Measurements from ENCODE around the gene SRSF7. TPM values are rescaled to one million over a fixed set of nuclear protein-coding genes. Genes with fewer than 3 reads are reported as not detected.
"Not testable (repeated sequence)": the region's sequence is repeated elsewhere in the genome, so short reads cannot be mapped to it uniquely, and the experiment has no call there.

Gene SRSF7
- total RNA-seq, 2 experiments from 2014 or later, result 225 to 272 TPM

DNA sequence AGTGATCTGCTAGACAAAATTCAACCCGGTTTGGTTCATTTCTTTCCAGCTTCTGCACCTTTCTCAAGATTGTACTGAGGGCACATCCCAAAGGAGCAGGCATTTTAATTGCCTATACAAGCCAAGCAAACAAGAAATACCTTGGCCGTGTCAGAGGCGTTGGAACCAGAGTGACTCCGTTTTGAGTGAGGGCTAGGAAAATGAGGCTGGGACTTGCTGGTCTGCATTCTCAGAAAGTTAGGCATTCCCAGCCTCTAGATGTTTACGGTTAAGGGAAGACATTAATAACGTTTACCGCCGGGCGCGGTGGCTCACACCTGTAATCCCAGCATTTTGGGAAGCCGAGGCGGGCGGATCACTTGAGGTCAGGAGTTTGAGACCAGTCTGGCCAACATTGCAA, 25.4 kb upstream of the SRSF7 start:
- H3K4me1 Mint-ChIP-seq, result peaks cover 20% of the 10 kb centered on the region
- ChIA-PET CTCF (no interaction called here), POLR2A (no interaction called here)
- no peak overlapping the region for H3K27ac Mint-ChIP-seq
- H3K27me3 Mint-ChIP-seq, result peaks cover 13% of the 10 kb centered on the region
- H3K9me3 Mint-ChIP-seq, result no peaks in the 10 kb centered on the region
- peaks cover 11% of the 10 kb centered on the region for H3K36me3 Mint-ChIP-seq (ENCODE audit: low read depth)
- peak overlapping the region; percentile 47 for H3K4me3 Mint-ChIP-seq
- DNase-seq, result no peak

DNA sequence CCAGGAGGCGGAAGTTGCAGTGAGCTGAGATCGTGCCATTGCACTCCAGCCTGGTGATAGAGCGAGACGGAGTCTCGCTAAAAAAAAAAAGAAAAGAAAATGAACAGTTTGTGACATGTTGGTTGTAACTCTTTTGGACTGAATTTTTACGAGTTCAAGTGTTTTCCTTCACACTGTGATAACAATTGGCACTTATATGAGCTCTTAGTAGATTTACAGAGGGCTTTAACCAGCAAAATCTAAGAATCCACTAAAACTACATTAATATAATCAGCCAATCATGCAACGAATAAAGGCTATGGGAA, 24.7 kb upstream of the SRSF7 start:
- DNase-seq, result no peak
- ChIA-PET CTCF (interaction anchor here (1.3 to 1.5 kb wide), 2 partner anchors 13 to 24 kb away, joined by 5 to 6 read pairs; partner anchors contain the start of gene SRSF7), POLR2A (no interaction called here)
- Mint-ChIP-seq H3K4me1 (peaks cover 20% of the 10 kb centered on the region), H3K4me3 (no peak overlapping the region), H3K27ac (no peak overlapping the region), H3K36me3 (ENCODE audit: low read depth) (peaks cover 4% of the 10 kb centered on the region), H3K9me3 (no peaks in the 10 kb centered on the region), H3K27me3 (peaks cover 13% of the 10 kb centered on the region)

DNA sequence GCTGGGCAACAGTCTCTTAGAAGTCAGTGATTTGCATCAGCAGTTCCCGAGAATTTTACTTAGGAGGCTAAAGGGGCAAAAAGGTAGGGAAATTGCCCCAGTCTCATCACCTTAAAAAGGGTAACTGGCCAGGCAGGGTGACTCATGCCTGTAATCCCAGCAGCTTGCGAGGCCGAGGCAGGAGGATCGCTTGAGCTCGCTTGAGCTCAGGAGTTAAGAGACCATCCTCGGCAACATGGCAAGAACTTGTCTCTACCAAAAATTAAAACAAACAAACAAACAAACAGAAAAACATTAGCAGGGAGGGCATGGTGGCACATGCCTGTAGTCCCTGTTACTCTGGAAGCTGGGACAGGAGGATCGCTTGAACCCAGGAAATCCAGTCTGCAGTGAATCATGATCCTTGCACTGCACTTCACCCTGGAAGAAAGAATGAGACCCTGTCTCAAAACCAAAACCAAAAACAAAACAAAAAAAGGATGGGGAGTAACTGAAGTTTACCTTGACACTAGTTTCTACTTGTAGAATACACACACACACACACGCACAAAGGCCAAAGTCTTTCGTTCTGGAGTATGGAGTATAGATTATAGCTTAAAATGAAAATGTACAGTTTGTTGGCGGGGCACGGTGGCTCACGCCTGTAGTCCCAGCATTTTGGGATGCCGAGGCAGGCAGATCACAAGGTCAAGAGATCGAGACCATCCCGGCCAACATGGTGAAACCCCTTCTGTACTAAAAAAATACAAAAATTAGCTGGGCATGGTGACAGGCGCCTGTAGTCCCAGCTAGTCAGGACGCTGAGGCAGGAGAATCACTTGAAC, 24.1 kb upstream of the SRSF7 start:
- CTCF ChIA-PET, result interaction anchor here (1.3 to 1.5 kb wide), 2 partner anchors 12 to 23 kb away, joined by 5 to 6 read pairs; partner anchors contain the start of gene SRSF7
- H3K9me3 Mint-ChIP-seq, result no peaks in the 10 kb centered on the region
- H3K27ac Mint-ChIP-seq, result no peak overlapping the region
- peaks cover 4% of the 10 kb centered on the region for H3K36me3 Mint-ChIP-seq (ENCODE audit: low read depth)
- DNase-seq, result no peak
- H3K4me3 Mint-ChIP-seq, result no peak overlapping the region
- POLR2A ChIA-PET, result no interaction called here
- peaks cover 15% of the 10 kb centered on the region for H3K27me3 Mint-ChIP-seq
- H3K4me1 Mint-ChIP-seq, result peaks cover 20% of the 10 kb centered on the region

DNA sequence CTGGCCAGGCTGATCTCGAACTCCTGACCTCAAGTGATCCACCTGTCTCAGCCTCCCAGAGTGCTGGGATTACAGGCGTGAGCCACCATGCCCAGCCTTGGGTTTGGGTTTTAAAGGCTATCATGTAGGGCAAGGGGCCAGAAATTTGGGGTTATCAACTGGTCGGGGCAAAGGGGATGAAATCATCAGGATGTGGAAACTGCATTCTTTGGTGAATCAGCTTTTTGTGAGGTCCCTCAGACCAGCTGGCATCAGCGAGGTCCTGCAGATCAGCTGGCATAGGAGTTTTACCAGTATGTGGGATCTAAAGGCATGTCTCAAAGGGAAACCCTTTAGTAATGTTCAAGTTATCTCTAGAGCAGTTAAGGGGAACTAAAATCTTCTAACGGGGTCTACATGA, 20.5 kb upstream of the SRSF7 start:
- ChIA-PET CTCF (interaction anchor here (0.6 to 0.7 kb wide), 2 partner anchors 11 to 224 kb away, joined by 3 to 4 read pairs; no protein-coding TSS in a partner anchor), POLR2A (no interaction called here)
- Mint-ChIP-seq H3K36me3 (ENCODE audit: low read depth) (no peaks in the 10 kb centered on the region), H3K27ac (no peak overlapping the region), H3K4me1 (peaks cover 3% of the 10 kb centered on the region), H3K27me3 (peaks cover 15% of the 10 kb centered on the region), H3K9me3 (no peaks in the 10 kb centered on the region), H3K4me3 (no peak overlapping the region)
- no peak for DNase-seq

DNA sequence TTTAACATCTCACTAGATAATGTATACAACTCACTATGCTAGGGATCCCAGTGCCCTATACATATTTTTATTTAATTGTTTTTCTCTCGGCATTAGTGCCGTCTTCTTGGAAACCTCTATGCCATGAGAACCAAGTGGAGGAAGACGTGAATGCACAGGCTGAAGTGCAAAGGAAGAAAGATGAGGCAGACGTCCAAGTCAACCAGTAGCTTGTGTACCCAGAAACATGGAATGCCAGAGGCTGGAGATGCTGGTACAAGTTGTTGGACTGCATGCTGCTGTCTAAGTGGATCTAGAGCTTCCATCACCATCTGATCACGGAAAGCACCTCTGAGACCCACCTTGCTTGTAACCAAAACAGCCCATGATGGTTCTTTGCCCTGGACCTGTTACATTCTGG, 14.4 kb upstream of the SRSF7 start:
- POLR2A ChIA-PET, result no interaction called here
- Mint-ChIP-seq H3K4me3 (no peak overlapping the region), H3K36me3 (ENCODE audit: low read depth) (no peaks in the 10 kb centered on the region), H3K9me3 (no peaks in the 10 kb centered on the region), H3K4me1 (peaks cover 9% of the 10 kb centered on the region), H3K27me3 (no peaks in the 10 kb centered on the region), H3K27ac (no peak overlapping the region)
- no peak for DNase-seq
- CTCF ChIA-PET, result no interaction called here

DNA sequence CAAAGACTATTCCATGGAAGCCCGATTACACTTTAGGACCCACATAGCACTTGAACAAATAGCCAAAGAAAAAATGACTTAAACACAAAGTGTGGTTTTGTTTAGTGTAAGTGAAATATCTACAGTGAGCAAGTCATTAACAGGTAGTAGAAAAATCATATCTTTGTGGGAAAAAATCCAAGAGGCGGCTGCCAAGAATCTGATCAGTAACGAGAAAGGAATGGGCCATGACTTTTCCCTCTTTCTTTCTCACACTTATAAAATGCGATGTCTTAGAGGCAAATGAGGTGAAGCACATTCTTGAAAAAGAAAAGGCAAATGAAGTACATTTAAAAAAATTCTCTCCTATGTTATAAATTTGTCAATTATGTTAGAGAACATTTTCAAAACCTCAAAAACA, 14.0 kb upstream of the SRSF7 start:
- DNase-seq, result no peak
- CTCF ChIA-PET, result interaction anchor here (0.8 kb wide), 1 partner anchor 11 kb away, joined by 3 read pairs; no protein-coding TSS in a partner anchor
- Mint-ChIP-seq H3K9me3 (no peaks in the 10 kb centered on the region), H3K27ac (no peak overlapping the region), H3K36me3 (ENCODE audit: low read depth) (no peaks in the 10 kb centered on the region), H3K27me3 (no peaks in the 10 kb centered on the region), H3K4me3 (no peak overlapping the region), H3K4me1 (peaks cover 9% of the 10 kb centered on the region)
- POLR2A ChIA-PET, result no interaction called here

DNA sequence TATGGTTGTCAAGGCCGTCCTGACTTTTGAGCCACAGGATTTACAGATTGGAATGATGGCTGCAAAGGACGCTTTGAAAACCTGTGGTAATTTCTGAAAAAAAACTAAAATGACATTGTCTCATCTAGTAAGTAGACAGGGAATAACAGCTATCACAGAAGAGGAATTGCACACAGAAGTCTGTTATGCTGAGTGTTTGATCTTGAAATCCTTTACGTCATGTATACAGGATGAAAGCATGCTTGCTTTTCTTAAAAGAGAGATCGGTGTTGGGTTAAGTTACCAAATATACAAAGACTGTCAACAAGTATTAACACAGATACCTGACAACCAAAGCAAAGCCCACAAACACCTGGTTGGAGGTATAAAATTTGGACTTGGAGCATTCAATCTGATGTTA, 12.6 kb upstream of the SRSF7 start:
- DNase-seq, result no peak
- POLR2A ChIA-PET, result interaction anchor here (0.6 to 1.8 kb wide), 2 partner anchors 12 to 40 kb away, joined by 4 to 10 read pairs; partner anchors contain the start of gene SRSF7
- Mint-ChIP-seq H3K4me3 (no peak overlapping the region), H3K36me3 (ENCODE audit: low read depth) (no peaks in the 10 kb centered on the region), H3K9me3 (no peaks in the 10 kb centered on the region), H3K27me3 (no peaks in the 10 kb centered on the region), H3K4me1 (peaks cover 9% of the 10 kb centered on the region), H3K27ac (no peak overlapping the region)
- CTCF ChIA-PET, result interaction anchor here (2.0 kb wide), 1 partner anchor 12 kb away, joined by 6 read pairs; no protein-coding TSS in a partner anchor

DNA sequence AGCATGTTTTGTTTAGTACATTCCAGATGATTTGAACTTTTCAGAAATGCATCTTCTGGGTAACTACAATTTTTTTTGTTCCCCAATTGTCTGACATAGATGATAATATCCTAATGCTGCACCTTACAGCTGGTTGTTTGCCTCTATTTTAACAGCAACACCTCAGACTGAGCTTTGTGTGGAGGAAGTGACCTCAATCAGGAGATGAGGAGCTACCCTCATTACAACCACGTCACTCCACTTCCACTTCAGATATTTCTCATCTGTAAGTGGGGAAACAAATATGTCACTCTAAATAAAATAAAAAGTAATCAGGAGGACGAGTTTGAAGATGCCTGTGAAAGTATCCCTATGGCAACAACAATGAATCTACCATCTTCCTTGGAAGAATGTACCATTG, 12.1 kb upstream of the SRSF7 start:
- peak; percentile 17 for DNase-seq
- Mint-ChIP-seq H3K27ac (no peak overlapping the region), H3K4me3 (no peak overlapping the region), H3K9me3 (no peaks in the 10 kb centered on the region), H3K36me3 (ENCODE audit: low read depth) (no peaks in the 10 kb centered on the region), H3K4me1 (peaks cover 9% of the 10 kb centered on the region), H3K27me3 (no peaks in the 10 kb centered on the region)
- POLR2A ChIA-PET, result interaction anchor here (1.8 kb wide), 1 partner anchor 12 kb away, joined by 10 read pairs; the partner anchor contains the start of gene SRSF7
- CTCF ChIA-PET, result interaction anchor here (1.2 to 2.0 kb wide), 3 partner anchors 12 to 181 kb away, joined by 3 to 6 read pairs (median 3); no protein-coding TSS in a partner anchor

DNA sequence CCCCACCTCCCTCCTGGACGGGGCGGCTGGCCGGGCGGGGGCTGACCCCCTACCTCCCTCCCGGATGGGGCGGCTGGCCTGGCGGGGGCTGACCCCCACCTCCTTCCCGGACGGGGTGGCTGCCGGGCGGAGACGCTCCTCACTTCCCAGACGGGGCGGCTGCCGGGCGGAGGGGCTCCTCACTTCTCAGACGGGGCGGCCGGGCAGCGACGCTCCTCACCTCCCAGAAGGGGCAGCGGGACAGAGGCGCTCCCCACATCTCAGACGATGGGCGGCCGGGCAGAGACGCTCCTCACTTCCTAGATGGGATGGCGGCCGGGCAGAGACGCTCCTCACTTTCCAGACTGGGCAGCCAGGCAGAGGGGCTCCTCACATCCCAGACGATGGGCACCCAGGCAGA, 4.7 kb upstream of the SRSF7 start:
- peaks cover 15% of the 10 kb centered on the region for H3K4me1 Mint-ChIP-seq
- DNase-seq; H3K9me3 Mint-ChIP-seq; H3K27ac Mint-ChIP-seq; H3K4me3 Mint-ChIP-seq; H3K36me3 Mint-ChIP-seq (ENCODE audit: low read depth); CTCF ChIA-PET; H3K27me3 Mint-ChIP-seq; POLR2A ChIA-PET: not testable (repeated sequence)

DNA sequence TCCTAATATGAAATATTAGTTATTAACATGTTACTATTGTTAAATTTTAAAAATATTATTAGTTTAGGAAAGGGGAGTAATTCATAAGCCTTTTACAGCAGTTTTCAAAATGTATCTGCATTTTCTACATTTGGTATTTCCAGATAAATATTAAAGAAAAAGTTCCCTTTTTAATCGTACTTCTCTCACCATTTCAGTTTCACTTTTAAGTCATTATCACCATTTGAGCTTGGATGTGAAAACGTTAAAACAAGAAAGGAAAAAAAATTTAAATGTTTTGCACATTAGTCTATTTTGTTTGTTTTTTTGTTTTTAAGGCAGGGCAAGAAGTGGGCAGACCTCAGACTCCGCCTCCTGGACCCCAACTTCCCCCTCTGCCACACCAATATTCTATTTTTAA, 3.3 kb upstream of the SRSF7 start:
- ChIA-PET POLR2A (no interaction called here), CTCF (interaction anchor here (0.8 to 0.9 kb wide), 2 partner anchors 10 to 178 kb away, joined by 3 to 4 read pairs; no protein-coding TSS in a partner anchor)
- no peaks in the 10 kb centered on the region for H3K9me3 Mint-ChIP-seq
- peak overlapping the region; percentile 71 for H3K27ac Mint-ChIP-seq
- H3K27me3 Mint-ChIP-seq, result no peaks in the 10 kb centered on the region
- peaks cover 14% of the 10 kb centered on the region for H3K36me3 Mint-ChIP-seq (ENCODE audit: low read depth)
- peak overlapping the region; percentile 62 for H3K4me3 Mint-ChIP-seq
- peaks cover 20% of the 10 kb centered on the region for H3K4me1 Mint-ChIP-seq
- DNase-seq, result no peak

DNA sequence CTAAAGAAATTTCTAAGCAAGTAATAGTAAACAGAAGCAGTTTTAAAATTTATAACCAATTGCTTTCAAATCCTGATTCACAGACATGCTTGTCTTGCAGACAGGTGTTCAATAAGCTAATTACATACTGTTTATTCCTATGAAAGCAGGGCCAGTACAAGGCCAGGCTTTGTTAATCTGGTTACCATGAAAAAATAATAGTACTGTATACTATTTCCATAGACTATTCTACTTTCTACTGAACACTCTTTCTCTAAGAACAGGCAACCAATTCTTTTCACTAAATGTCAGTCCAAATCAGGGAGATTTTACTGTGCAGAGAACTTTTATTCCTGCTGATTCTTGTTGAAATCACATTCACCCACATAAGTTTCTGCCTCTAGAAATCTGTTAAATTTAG, 2.9 kb upstream of the SRSF7 start:
- Mint-ChIP-seq H3K4me1 (peaks cover 23% of the 10 kb centered on the region), H3K27me3 (no peaks in the 10 kb centered on the region), H3K9me3 (no peaks in the 10 kb centered on the region), H3K36me3 (ENCODE audit: low read depth) (peaks cover 17% of the 10 kb centered on the region), H3K4me3 (peak overlapping the region; percentile 70), H3K27ac (peak overlapping the region; percentile 82)
- ChIA-PET POLR2A (no interaction called here), CTCF (interaction anchor here (0.6 to 0.9 kb wide), 3 partner anchors 11 to 1218 kb away, joined by 3 to 4 read pairs (median 3); no protein-coding TSS in a partner anchor)
- no peak for DNase-seq

DNA sequence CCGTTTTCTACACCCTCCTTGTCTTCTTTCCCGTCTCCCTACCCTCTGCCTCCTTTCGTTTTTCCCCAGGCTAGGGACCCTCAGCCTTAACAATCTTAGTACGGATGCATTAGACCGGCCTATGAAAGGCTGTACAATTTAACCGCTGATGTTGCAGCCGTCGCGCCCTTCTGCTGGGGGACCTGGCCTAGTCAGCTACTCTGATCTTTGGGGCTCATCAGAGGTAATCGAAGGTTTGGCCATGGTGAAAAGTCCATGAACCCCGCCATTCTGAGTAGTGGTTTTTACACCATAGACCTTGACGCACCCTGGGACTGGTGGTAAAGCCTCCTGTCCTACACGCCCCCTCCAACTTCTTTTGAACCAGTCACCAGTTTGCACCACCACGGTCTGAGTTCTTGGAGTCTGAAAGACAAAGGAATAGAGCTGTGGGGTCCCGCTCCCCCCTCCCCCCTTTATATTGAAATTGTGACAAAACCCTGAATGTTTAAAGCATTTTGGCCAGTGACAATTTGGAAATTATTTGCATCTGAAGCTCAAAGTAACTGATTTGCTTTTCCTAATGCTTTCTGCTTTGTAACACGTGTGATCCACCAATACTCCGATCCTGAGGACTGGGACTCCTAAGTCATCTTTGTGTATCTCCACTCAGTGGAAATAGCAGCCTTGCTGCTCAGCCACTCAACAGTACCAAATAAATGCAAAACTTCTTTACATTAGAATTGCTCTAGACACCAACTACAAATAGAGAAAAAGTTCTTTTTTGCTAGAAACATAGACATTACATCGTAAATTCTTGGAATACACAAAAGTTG, 642 bp upstream of the SRSF7 start:
- Mint-ChIP-seq H3K9me3 (no peaks in the 10 kb centered on the region), H3K36me3 (ENCODE audit: low read depth) (peaks cover 40% of the 10 kb centered on the region), H3K27me3 (no peaks in the 10 kb centered on the region), H3K27ac (peak overlapping the region; percentile 99), H3K4me3 (peak overlapping the region; percentile 91), H3K4me1 (peaks cover 46% of the 10 kb centered on the region)
- no peak for DNase-seq
- ChIA-PET POLR2A (interaction anchor here (0.5 to 1.5 kb wide), 21 partner anchors 9 to 474 kb away, joined by 3 to 16 read pairs (median 5); partner anchors contain the start of genes DHX57, GALM, HNRNPLL and MORN2), CTCF (interaction anchor here (0.6 to 1.8 kb wide), 10 partner anchors 9 to 187 kb away, joined by 3 to 7 read pairs (median 4); no protein-coding TSS in a partner anchor)
